K562 (cell line): ENCODE results near the gene SLC35E2B. TPM values are rescaled to one million over a fixed set of nuclear protein-coding genes. Genes with fewer than 3 reads are reported as not detected.

ENCODE experiments used
- CREB3L1 ChIP-seq: fragments of 450-650 bp; IDR thresholded peaks from 2 replicates; pipeline ENCODE4 v1.6.1; 2014; ENCODE audit warnings: low read depth, mild to moderate bottlenecking, moderate library complexity, borderline replicate concordance
- CREM ChIP-seq: IDR thresholded peaks from 2 replicates; pipeline ENCODE4 v1.6.1; 2014; ENCODE audit warnings: antibody characterized with exemption, low read depth
- HMGXB4 ChIP-seq: sonication (generic); formaldehyde crosslinking; IDR thresholded peaks from 2 replicates; pipeline ENCODE4 v1.8.1; 2023; ENCODE audit warnings: mild to moderate bottlenecking, missing genetic modification reagents
- RB1 ChIP-seq: fragments of 450-650 bp; IDR thresholded peaks from 2 replicates; pipeline ENCODE4 v1.6.1; 2017; ENCODE audit warnings: low read depth, mild to moderate bottlenecking
- SNRNP70 ChIP-seq: fragments of 200-400 bp; formaldehyde crosslinking; optimal IDR thresholded peaks from 2 replicates; pipeline ENCODE3; 2017; ENCODE audit warnings: low read depth, low read length
- TRIM25 ChIP-seq: fragments of 450-650 bp; IDR thresholded peaks from 2 replicates; pipeline ENCODE4 v1.7.0; 2016; ENCODE audit warnings: borderline replicate concordance
- ZNF324 ChIP-seq: fragments of 250-450 bp; sonication (Bioruptor Pico); IDR thresholded peaks from 2 replicates; pipeline ENCODE4 v1.4.0; 2020; ENCODE audit warnings: mild to moderate bottlenecking
- polyA plus RNA-seq, 8 experiments: library from polyadenylated mRNA; depleted of rRNA in 4 of 8; stranded (reverse) in 5 of 8; unstranded in 3 of 8; fragments of >200 nt; fragmentation: Nextera tagmentation in 2 of 8; fragmentation: Illumina TruSeq in 1 of 8; extraction: Ambion mirVana in 2 of 8; extraction: Trizol in 1 of 8; gene quantifications; 2 replicates each; pipeline versions ENCODE4 v1.2.1 to v1.2.3, GENCODE V29; 2011 to 2014; ENCODE audit warnings: inconsistent platforms in 1 of 8, missing spikeins in 1 of 8
- total RNA-seq, 7 experiments: library from RNA; depleted of rRNA in 6 of 7; stranded (reverse); fragments of >200 nt in 6 of 7; fragmentation: Illumina TruSeq in 2 of 7; extraction: Trizol in 2 of 7; gene quantifications; 2 replicates each; pipeline versions ENCODE4 v1.2.1 to v1.2.3, GENCODE V29; 2011 to 2021; ENCODE audit warnings: low replicate concordance in 1 of 7

The SLC35E2B gene
- total and polyA plus RNA-seq, 9 of the 15 experiments (the other 6 are each of a cell fraction or from before 2014, with no cell fraction given) = 4.7 to 44.6 (median 20.7) TPM

- TF ChIP-seq TRIM25 (no peak), CREM (no peak), HMGXB4 (CRISPR knock-in tag) (no peak), SNRNP70 (no peak), RB1 (no peak), CREB3L1 (no peak), ZNF324 (CRISPR knock-in tag) (no peak)
Observed at GRCh38 chr1:1621173-1622009, 71.2 kb downstream of the SLC35E2B start (continued).
